Thoracic aorta (tissue), 2 donors: ENCODE data around the gene ZNF12. TPM values are rescaled to one million over a fixed set of nuclear protein-coding genes. Genes with fewer than 3 reads are reported as not detected.
"Not testable (repeated sequence)": the region's sequence is repeated elsewhere in the genome, so short reads cannot be mapped to it uniquely, and the experiment has no call there.

ENCODE experiments used
- ATAC-seq: fragments of 150-250 bp; one replicate; pipeline ENCODE4 v1.8.0; 2017; ENCODE audit warnings: low read depth; ENCODE audit not compliant: insufficient number of reproducible peaks, low FRiP score
- DNase-seq: peaks from one replicate; pipeline ENCODE4 v3.0.0-alpha.2; 2020; ENCODE audit warnings: low spot score
- H3K27ac ChIP-seq, 2 donors: fragments of 200-600 bp; sonication (generic); 1 replicate in 1 of 2; 2 replicates in 1 of 2; pipeline ENCODE4 v1.5.1; 2016; ENCODE audit warnings: mild to moderate bottlenecking in 2 of 2, moderate library complexity in 2 of 2
- H3K27me3 ChIP-seq: fragments of 200-600 bp; sonication (generic); replicated peaks from 2 replicates; pipeline ENCODE4 v1.6.0; 2016; ENCODE audit warnings: mild to moderate bottlenecking; ENCODE audit not compliant: insufficient read depth
- H3K36me3 ChIP-seq: fragments of 200-600 bp; sonication (generic); one replicate; pipeline ENCODE4 v1.5.1; 2016
- H3K4me1 ChIP-seq, 2 donors: fragments of 200-600 bp; sonication (generic); 1 replicate in 1 of 2; 2 replicates in 1 of 2; pipeline versions ENCODE4 v1.5.1 to v1.6.0; 2016; ENCODE audit warnings: low read depth in 2 of 2, mild to moderate bottlenecking in 1 of 2; ENCODE audit not compliant: control insufficient read depth in 1 of 2
- H3K4me3 ChIP-seq: fragments of 200-600 bp; sonication (generic); 2 replicates; pipeline ENCODE4 v1.5.1; 2016; ENCODE audit warnings: mild to moderate bottlenecking
- H3K9me3 ChIP-seq: fragments of 200-600 bp; sonication (generic); 2 replicates; pipeline ENCODE4 v1.5.1; 2016
- total RNA-seq, 2 donors: library from RNA; depleted of rRNA; stranded (reverse); fragments of >200 nt; gene quantifications; one replicate each; pipeline versions ENCODE4 v1.1.0 to v1.2.3, GENCODE V29; 2016
- TF ChIP-seq, protein P1 (sequence below): fragments of 200-600 bp; sonication (generic); IDR thresholded peaks from one replicate; pipeline ENCODE4 v1.5.1; 2019; ENCODE audit warnings: antibody characterized with exemption

Gene ZNF12
- total RNA-seq, 2 donors from 2014 or later = 18.5 to 34.2 TPM

DNA sequence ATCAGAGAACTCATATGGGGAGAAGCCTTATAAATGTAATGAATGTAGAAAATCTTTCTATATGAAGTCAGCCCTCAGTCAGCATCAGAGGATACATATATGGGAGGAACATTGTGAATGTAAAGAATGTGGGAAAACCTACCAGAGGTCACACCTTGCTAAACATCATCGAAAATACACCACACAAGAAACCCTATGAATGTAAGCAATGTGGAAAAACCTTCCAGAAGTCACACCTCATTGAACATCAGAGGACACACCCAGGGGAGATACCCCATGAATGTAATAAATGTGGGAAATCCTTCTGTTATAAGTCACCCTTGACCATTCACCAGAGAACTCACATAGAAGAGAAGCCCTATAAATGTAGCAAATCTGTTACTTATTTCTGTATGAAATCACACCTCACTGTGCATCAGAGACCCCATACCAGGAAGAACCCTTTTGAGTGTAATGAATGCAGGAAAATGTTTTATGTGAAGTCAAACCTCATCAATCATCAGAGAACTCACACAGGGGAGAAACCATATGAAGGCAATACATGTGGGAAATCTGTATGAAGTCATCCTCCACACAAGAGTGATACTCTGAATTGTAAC, 30.8 kb downstream of the ZNF12 start:
- TF ChIP-seq, protein P1, sequence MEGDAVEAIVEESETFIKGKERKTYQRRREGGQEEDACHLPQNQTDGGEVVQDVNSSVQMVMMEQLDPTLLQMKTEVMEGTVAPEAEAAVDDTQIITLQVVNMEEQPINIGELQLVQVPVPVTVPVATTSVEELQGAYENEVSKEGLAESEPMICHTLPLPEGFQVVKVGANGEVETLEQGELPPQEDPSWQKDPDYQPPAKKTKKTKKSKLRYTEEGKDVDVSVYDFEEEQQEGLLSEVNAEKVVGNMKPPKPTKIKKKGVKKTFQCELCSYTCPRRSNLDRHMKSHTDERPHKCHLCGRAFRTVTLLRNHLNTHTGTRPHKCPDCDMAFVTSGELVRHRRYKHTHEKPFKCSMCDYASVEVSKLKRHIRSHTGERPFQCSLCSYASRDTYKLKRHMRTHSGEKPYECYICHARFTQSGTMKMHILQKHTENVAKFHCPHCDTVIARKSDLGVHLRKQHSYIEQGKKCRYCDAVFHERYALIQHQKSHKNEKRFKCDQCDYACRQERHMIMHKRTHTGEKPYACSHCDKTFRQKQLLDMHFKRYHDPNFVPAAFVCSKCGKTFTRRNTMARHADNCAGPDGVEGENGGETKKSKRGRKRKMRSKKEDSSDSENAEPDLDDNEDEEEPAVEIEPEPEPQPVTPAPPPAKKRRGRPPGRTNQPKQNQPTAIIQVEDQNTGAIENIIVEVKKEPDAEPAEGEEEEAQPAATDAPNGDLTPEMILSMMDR = no peak
- no peak for DNase-seq
- no peaks in the 10 kb centered on the region for H3K4me1 ChIP-seq
- H3K36me3 ChIP-seq = no peaks in the 10 kb centered on the region
- H3K27ac ChIP-seq = no peak overlapping the region
- no peak overlapping the region for H3K4me3 ChIP-seq
- H3K27me3 ChIP-seq = no peaks in the 10 kb centered on the region
- no peak for ATAC-seq
- peaks cover 82% of the 10 kb centered on the region for H3K9me3 ChIP-seq

DNA sequence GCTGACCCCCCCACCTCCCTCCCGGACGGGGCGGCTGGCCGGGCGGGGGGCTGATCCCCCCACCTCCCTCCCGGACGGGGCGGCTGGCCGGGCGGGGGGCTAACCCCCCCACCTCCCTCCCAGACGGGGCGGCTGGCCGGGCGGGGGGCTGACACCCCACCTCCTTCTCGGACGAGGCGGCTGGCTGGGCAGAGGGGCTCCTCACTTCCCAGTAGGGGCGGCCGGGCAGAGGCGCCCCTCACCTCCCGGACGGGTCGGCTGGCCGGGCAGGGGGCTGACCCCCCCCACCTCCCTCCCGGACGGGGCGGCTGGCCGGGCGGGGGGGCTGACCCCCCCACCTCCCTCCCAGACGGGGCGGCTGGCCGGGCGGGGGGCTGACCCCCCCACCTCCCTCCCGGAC, 35.9 kb downstream of the ZNF12 start:
- not testable (repeated sequence) for H3K27ac ChIP-seq, ATAC-seq, H3K4me3 ChIP-seq, H3K27me3 ChIP-seq, DNase-seq, H3K4me1 ChIP-seq, H3K36me3 ChIP-seq
- peaks cover 47% of the 10 kb centered on the region for H3K9me3 ChIP-seq

DNA sequence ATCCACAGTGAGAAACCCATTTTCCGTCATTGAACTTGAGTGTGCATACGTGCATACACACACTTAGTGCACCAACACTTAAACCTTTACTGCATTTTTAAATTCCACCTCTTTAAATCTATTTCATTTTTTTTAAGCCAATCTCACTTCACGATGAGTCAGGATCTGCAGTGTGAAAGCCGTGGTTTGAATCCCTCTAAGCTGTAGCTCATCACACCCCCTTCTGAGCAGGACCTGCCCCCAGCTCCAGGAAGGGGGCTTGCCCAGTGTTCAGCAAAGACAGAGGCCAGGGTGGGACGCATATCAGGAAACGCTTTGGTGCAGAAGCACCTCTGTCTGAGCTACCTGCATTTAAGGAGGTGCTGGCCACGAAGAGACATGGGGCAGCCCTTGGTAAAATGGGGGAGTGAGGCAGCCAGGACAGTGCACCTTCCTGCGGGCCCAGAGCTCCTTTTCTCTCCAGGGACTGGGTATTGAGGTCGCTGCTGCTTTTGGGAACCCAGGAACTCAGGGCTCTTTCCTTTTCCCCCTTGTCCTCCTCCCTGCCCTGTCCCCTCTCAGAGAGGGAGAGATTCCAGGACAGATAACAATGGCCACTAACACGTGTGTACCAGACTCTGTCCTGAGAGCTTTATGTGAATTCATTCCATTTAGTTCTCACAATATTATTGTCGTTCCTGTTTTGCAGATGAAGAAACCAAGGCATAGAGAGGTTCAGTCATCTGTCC, 48.0 kb downstream of the ZNF12 start:
- ATAC-seq (no peak), DNase-seq (no peak)
- TF ChIP-seq, protein P1 = no peak
- Histone ChIP-seq H3K27me3 (no peaks in the 10 kb centered on the region), H3K9me3 (no peaks in the 10 kb centered on the region), H3K4me3 (no peak overlapping the region), H3K4me1 (no peaks in the 10 kb centered on the region), H3K27ac (no peak overlapping the region), H3K36me3 (peaks cover 13% of the 10 kb centered on the region)

DNA sequence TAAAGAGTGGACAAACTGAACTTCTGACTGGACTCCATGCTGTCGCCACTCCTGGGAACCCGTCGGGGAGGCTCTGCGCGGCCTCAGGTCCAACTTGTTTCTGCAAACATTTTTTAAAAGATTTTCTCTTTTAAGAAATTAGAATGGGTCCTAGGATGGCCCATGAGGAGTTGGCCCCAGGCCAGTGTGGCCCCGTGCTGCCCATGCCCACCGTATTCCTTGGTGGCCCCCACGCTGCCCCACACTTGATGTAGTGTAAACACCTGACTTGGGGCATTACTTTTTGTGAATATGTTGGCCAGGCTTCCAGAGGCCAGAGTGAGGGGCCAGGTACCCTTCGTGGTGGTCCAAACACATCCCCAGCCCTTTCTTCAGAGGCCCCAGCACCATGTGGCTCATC, 50.3 kb downstream of the ZNF12 start:
- Histone ChIP-seq H3K27ac (no peak overlapping the region), H3K4me1 (no peaks in the 10 kb centered on the region), H3K4me3 (no peak overlapping the region), H3K9me3 (no peaks in the 10 kb centered on the region), H3K36me3 (peaks cover 27% of the 10 kb centered on the region), H3K27me3 (no peaks in the 10 kb centered on the region)
- ATAC-seq (no peak), DNase-seq (no peak)
- TF ChIP-seq, protein P1 = no peak

DNA sequence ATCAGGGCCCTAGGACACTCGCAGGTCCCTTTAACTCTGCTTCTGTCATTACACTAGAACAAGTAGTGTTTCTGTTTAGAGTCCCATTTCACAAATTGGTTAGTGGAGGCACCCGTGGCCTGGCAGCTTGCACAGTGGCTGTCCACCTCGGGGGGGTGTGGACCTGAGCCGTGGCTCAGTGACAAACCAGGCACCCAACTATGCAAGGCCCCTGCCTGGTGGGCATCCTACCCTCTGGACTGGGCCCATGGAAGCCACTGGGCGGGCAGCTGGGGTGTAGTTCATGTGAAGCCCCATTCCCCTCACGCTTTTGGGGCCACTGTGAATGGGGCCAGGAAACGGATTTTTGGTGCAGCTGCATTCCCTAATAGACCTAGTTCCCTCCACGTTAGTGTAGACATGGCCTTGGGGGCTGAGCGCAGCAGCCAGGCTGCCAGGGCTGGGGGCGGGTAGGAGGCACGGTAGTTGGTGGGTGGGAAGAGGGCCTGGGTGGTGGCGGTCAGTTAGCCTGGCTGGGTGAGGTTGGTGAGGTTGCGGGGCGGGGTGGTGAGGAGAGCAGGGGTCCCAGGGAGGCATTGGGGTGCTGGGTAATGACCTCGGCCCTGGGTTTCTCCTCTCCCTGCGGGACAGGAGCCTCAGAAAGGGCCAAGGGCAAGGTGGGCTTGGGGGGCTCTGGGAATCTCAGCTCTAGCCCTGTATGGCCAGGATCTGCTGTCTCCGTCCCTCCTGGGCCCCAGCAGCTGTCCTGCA, 50.9 kb downstream of the ZNF12 start:
- no peak overlapping the region for H3K4me3 ChIP-seq
- no peaks in the 10 kb centered on the region for H3K4me1 ChIP-seq
- H3K9me3 ChIP-seq = no peaks in the 10 kb centered on the region
- TF ChIP-seq, protein P1 = no peak
- no peak overlapping the region for H3K27ac ChIP-seq
- H3K36me3 ChIP-seq = peaks cover 27% of the 10 kb centered on the region
- DNase-seq = no peak
- ATAC-seq = no peak
- H3K27me3 ChIP-seq = no peaks in the 10 kb centered on the region
